ENCODE measurements around the gene KCNK7. TPM values are rescaled to one million over a fixed set of nuclear protein-coding genes. Genes with fewer than 3 reads are reported as not detected.

The KCNK7 gene
- total RNA-seq, 1 experiment from 2014 or later: 0.58 TPM

GRCh38 chr11:65549096-65549495, 46.5 kb downstream of the KCNK7 start:
- TF ChIP-seq EZH2 (IDR thresholded peaks at IDR 0.05; ENCODE audit: low read length, unreplicated experiment) (no peak), EZH2phosphoT487 (IDR thresholded peaks at IDR 0.05; ENCODE audit: borderline replicate concordance, low read length) (no peak)
- TF ChIP-seq, protein P1, sequence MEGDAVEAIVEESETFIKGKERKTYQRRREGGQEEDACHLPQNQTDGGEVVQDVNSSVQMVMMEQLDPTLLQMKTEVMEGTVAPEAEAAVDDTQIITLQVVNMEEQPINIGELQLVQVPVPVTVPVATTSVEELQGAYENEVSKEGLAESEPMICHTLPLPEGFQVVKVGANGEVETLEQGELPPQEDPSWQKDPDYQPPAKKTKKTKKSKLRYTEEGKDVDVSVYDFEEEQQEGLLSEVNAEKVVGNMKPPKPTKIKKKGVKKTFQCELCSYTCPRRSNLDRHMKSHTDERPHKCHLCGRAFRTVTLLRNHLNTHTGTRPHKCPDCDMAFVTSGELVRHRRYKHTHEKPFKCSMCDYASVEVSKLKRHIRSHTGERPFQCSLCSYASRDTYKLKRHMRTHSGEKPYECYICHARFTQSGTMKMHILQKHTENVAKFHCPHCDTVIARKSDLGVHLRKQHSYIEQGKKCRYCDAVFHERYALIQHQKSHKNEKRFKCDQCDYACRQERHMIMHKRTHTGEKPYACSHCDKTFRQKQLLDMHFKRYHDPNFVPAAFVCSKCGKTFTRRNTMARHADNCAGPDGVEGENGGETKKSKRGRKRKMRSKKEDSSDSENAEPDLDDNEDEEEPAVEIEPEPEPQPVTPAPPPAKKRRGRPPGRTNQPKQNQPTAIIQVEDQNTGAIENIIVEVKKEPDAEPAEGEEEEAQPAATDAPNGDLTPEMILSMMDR (conservative IDR thresholded peaks at IDR 0.05; ENCODE audit: low read depth, low read length): no peak
- ATAC-seq (no peak), DNase-seq (no peak)
- 0 out of 2 replicates have a peak, but pooled peaks cover under 1% of the 10 kb centered on the region for H3K79me2 ChIP-seq (ENCODE audit: low read length)
- no peak overlapping the region for H2AFZ ChIP-seq (ENCODE audit: low read length)
- H3K9me2 ChIP-seq (replicated peaks; ENCODE audit: low read length): no peaks in the 10 kb centered on the region
- intact Hi-C loops (cut with micrococcal nuclease): loop anchor here (10.0 kb wide), 1 partner anchor 66 kb away; the partner anchor contains the start of genes MAP3K11 and PCNX3
- peaks cover 11% of the 10 kb centered on the region; the same call in 1 of the 2 replicates for H3K36me3 ChIP-seq (ENCODE audit: low read depth, low read length)
- H4K20me1 ChIP-seq (ENCODE audit: low read length): no peaks in the 10 kb centered on the region
- H3K4me3 ChIP-seq (ENCODE audit: low read length): no peak overlapping the region
- H3K27ac ChIP-seq (ENCODE audit: low read length): no peak overlapping the region
- no peaks in the 10 kb centered on the region for H3K9me3 ChIP-seq (ENCODE audit: low read length)
- no peaks in the 10 kb centered on the region for H3F3A ChIP-seq (ENCODE audit: low read length, unreplicated experiment)
- POLR2A ChIA-PET (ENCODE audit: unreplicated experiment): no interaction called here
- no peaks in the 10 kb centered on the region for H3K27me3 ChIP-seq (ENCODE audit: low read length)
- no TSS peak for BruUV-seq (replicated peaks)
- no peak overlapping the region for H3K4me2 ChIP-seq (ENCODE audit: low read length)
- H3K4me1 ChIP-seq (ENCODE audit: insufficient read depth, low read length): peaks cover 25% of the 10 kb centered on the region
- CTCF ChIA-PET: no interaction called here
- no peak overlapping the region for H3K9ac ChIP-seq (ENCODE audit: low read length)

DNA sequence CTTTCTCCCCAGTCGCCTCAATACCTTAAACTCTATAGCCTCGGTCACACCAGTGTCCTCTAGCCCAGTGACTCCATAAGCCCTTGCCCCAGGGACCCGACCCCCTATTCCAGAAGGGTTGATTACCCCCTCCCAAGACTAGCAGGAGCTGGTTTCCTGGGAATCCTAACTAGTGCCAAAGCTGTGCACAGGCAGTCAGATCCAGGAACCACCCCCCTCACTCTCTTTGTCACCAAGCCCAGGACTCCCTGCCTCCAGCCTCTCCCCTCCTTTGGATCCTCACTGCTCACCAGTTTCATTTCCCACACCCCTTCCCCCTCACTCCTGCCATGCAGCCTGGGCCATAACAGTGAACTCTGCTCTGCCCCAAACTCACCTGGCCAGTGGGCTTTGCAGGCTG, 47.2 kb downstream of the KCNK7 start:
- POLR2A ChIA-PET (ENCODE audit: unreplicated experiment): no interaction called here
- H3K27ac ChIP-seq (ENCODE audit: low read length): no peak overlapping the region
- no peak overlapping the region for H3K4me3 ChIP-seq (ENCODE audit: low read length)
- intact Hi-C loops (cut with micrococcal nuclease): loop anchor here (10.0 kb wide), 1 partner anchor 66 kb away; the partner anchor contains the start of genes MAP3K11 and PCNX3
- H3K36me3 ChIP-seq (ENCODE audit: low read depth, low read length): peaks cover 11% of the 10 kb centered on the region; the same call in 1 of the 2 replicates
- DNase-seq (no peak), ATAC-seq (no peak)
- no peaks in the 10 kb centered on the region for H3K27me3 ChIP-seq (ENCODE audit: low read length)
- H3K4me2 ChIP-seq (ENCODE audit: low read length): no peak overlapping the region
- H3K9me2 ChIP-seq (replicated peaks; ENCODE audit: low read length): no peaks in the 10 kb centered on the region
- no peaks in the 10 kb centered on the region for H3K9me3 ChIP-seq (ENCODE audit: low read length)
- H3K79me2 ChIP-seq (ENCODE audit: low read length): no peaks in the 10 kb centered on the region
- CTCF ChIA-PET: no interaction called here
- H3F3A ChIP-seq (ENCODE audit: low read length, unreplicated experiment): no peaks in the 10 kb centered on the region
- TF ChIP-seq, protein P1 (conservative IDR thresholded peaks at IDR 0.05; ENCODE audit: low read depth, low read length): no peak
- no peak for TF ChIP-seq EZH2 (IDR thresholded peaks at IDR 0.05; ENCODE audit: low read length, unreplicated experiment)
- no peak for TF ChIP-seq EZH2phosphoT487 (IDR thresholded peaks at IDR 0.05; ENCODE audit: borderline replicate concordance, low read length)
- H3K4me1 ChIP-seq (ENCODE audit: insufficient read depth, low read length): peaks cover 25% of the 10 kb centered on the region
- BruUV-seq (replicated peaks): no TSS peak
- no peak overlapping the region for H3K9ac ChIP-seq (ENCODE audit: low read length)
- H2AFZ ChIP-seq (ENCODE audit: low read length): no peak overlapping the region
- H4K20me1 ChIP-seq (ENCODE audit: low read length): no peaks in the 10 kb centered on the region

DNA sequence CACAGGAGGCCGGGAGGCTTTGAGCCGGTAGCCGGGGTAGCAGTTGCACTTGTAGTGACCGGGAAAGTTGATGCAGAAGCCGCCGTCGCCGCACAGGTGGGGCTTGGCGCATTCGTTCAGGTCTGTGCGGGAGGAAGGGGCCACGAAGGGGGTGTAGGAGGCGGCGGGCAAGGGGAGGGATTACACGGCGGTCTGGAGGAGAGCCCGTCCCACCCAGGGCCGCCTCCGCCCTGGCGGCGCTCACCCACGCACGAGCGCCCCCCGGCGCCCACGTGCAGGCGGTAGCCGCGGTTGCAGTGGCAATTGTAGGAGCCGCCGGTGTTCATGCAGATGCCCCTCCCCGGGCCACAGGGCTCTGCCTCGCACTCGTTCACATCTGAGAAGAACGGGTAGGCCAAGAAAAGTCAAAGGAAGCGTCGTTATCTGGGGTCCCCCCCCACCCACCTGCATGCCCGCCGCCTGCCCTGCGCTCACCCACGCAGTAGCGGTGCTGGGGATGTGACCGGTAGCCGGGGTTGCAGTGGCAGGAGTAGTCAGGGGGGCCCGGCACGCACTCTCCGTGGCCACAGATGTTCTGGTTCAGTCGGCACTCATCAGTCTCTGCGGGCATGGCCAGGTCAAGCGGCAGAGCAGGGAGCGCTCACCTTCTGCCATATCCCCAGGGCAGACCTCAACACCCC, 48.0 kb downstream of the KCNK7 start:
- Histone ChIP-seq H3K9ac (ENCODE audit: low read length) (no peak overlapping the region), H3K36me3 (ENCODE audit: low read depth, low read length) (peaks cover 11% of the 10 kb centered on the region; the same call in 1 of the 2 replicates), H4K20me1 (ENCODE audit: low read length) (no peaks in the 10 kb centered on the region), H3F3A (ENCODE audit: low read length, unreplicated experiment) (no peaks in the 10 kb centered on the region), H2AFZ (ENCODE audit: low read length) (no peak overlapping the region), H3K4me3 (ENCODE audit: low read length) (no peak overlapping the region), H3K4me2 (ENCODE audit: low read length) (no peak overlapping the region), H3K27me3 (ENCODE audit: low read length) (no peaks in the 10 kb centered on the region), H3K4me1 (ENCODE audit: insufficient read depth, low read length) (peaks cover 25% of the 10 kb centered on the region), H3K9me3 (ENCODE audit: low read length) (no peaks in the 10 kb centered on the region), H3K79me2 (ENCODE audit: low read length) (no peaks in the 10 kb centered on the region), H3K9me2 (replicated peaks; ENCODE audit: low read length) (no peaks in the 10 kb centered on the region), H3K27ac (ENCODE audit: low read length) (no peak overlapping the region)
- ChIA-PET POLR2A (ENCODE audit: unreplicated experiment) (interaction anchor here (0.5 kb wide), 1 partner anchor 271 kb away, joined by 3 read pairs; no protein-coding TSS in a partner anchor), CTCF (no interaction called here)
- DNase-seq (no peak), ATAC-seq (no peak)
- no TSS peak for BruUV-seq (replicated peaks)
- intact Hi-C loops (cut with micrococcal nuclease): loop anchor here (10.0 kb wide), 1 partner anchor 67 kb away; the partner anchor contains the start of genes MAP3K11 and PCNX3
- TF ChIP-seq, protein P1 (conservative IDR thresholded peaks at IDR 0.05; ENCODE audit: low read depth, low read length): no peak
- TF ChIP-seq EZH2phosphoT487 (IDR thresholded peaks at IDR 0.05; ENCODE audit: borderline replicate concordance, low read length) (no peak), EZH2 (IDR thresholded peaks at IDR 0.05; ENCODE audit: low read length, unreplicated experiment) (no peak)
